ENCODE results near the gene PLLP. TPM values are rescaled to one million over a fixed set of nuclear protein-coding genes. Genes with fewer than 3 reads are reported as not detected.

PLLP gene
- total RNA-seq, 1 experiment from 2014 or later: 3.1 TPM

DNA sequence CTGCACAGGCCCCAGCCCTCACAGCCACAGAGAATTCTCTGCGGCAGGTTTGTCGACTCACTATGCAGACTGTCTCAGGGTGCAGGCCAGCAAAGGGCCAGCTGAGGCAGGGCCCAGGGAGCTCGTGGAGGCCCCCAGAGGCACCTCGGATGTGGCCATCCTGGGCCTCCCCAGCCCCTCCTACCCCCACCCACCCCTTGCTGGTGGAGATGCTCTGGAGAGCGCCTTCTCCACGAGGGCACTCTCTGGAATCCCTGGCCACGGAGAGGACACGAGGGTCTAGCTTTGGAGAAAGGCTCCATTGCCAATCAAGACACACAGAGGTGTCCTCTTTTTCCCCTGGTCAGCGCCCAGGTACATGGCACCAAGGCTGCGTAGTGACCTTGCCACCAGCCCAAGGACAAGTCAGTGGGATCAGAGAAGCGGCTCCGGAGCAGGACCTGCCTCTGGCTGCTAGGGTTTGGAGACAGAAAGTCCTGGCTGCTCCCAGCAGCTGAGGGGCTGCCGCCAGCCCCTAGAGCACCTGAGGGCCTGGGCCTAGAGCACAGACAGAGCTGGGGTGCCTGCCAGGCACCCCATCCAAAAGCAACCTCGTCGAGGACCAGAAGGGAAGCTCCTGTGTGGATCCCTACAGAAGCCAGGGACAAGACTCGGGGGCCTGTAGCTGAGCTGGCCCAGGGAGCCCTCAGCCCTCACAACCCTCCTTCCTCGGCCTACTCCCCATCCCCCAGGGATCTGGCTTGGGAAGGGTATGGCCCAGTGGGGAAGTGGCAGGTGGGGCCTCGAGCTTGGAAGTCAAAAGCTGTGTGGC, 20.7 kb downstream of the PLLP start:
- H3K27me3 ChIP-seq (ENCODE audit: insufficient read depth, low read length): no peaks in the 10 kb centered on the region
- DNase-seq (ENCODE audit: low read depth, low spot score) (no peak), ATAC-seq (no peak)
- no peaks in the 10 kb centered on the region for H4K20me1 ChIP-seq (ENCODE audit: insufficient read depth)
- H3K4me3 ChIP-seq (replicated peaks in 1 of 2; ENCODE audit: low read depth in 1 of 2, low read length in 2 of 2): no peak overlapping the region
- no peak overlapping the region for H3K27ac ChIP-seq (ENCODE audit: low read depth, low read length)
- H3K9me3 ChIP-seq (ENCODE audit: control insufficient read depth in 1 of 2, insufficient read depth in 1 of 2, low read depth in 1 of 2, low read length in 2 of 2): no peaks in the 10 kb centered on the region
- no peak for TF ChIP-seq SRF (IDR thresholded peaks at IDR 0.05; ENCODE audit: low read depth)
- no peak for TF ChIP-seq SP1 (IDR thresholded peaks at IDR 0.05; ENCODE audit: low read depth)
- TF ChIP-seq EGR1 (IDR thresholded peaks at IDR 0.05; ENCODE audit: low read depth): no peak
- no peak for TF ChIP-seq YY1 (IDR thresholded peaks at IDR 0.05; ENCODE audit: extremely low read depth, insufficient replicate concordance, low read depth, low read length)
- TF ChIP-seq EZH2 (IDR thresholded peaks at IDR 0.05): no peak
- TF ChIP-seq, protein P1, sequence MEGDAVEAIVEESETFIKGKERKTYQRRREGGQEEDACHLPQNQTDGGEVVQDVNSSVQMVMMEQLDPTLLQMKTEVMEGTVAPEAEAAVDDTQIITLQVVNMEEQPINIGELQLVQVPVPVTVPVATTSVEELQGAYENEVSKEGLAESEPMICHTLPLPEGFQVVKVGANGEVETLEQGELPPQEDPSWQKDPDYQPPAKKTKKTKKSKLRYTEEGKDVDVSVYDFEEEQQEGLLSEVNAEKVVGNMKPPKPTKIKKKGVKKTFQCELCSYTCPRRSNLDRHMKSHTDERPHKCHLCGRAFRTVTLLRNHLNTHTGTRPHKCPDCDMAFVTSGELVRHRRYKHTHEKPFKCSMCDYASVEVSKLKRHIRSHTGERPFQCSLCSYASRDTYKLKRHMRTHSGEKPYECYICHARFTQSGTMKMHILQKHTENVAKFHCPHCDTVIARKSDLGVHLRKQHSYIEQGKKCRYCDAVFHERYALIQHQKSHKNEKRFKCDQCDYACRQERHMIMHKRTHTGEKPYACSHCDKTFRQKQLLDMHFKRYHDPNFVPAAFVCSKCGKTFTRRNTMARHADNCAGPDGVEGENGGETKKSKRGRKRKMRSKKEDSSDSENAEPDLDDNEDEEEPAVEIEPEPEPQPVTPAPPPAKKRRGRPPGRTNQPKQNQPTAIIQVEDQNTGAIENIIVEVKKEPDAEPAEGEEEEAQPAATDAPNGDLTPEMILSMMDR (IDR thresholded peaks at IDR 0.05 in 2 of 3, conservative IDR thresholded peaks at IDR 0.05 in 1 of 3; ENCODE audit: borderline replicate concordance in 1 of 3, insufficient read depth in 1 of 3, low read depth in 2 of 3, low read length in 2 of 3): no peak
- no peak for TF ChIP-seq RAD21 (IDR thresholded peaks at IDR 0.05; ENCODE audit: low read depth)
- TF ChIP-seq CBX3 (IDR thresholded peaks at IDR 0.05; ENCODE audit: low read depth): no peak
- TF ChIP-seq JUND (IDR thresholded peaks at IDR 0.05): no peak
- TF ChIP-seq, protein P2, sequence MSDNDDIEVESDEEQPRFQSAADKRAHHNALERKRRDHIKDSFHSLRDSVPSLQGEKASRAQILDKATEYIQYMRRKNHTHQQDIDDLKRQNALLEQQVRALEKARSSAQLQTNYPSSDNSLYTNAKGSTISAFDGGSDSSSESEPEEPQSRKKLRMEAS (IDR thresholded peaks at IDR 0.05): no peak
- TF ChIP-seq TCF7L2 (IDR thresholded peaks at IDR 0.05; ENCODE audit: borderline replicate concordance, extremely low read depth, insufficient read depth, insufficient read length): no peak
- no peak for TF ChIP-seq SIN3A (IDR thresholded peaks at IDR 0.05; ENCODE audit: low read depth)
- TF ChIP-seq CEBPB (IDR thresholded peaks at IDR 0.05; ENCODE audit: low read depth): no peak
- TF ChIP-seq, protein P3, sequence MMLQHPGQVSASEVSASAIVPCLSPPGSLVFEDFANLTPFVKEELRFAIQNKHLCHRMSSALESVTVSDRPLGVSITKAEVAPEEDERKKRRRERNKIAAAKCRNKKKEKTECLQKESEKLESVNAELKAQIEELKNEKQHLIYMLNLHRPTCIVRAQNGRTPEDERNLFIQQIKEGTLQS (IDR thresholded peaks at IDR 0.05): no peak
- no peaks in the 10 kb centered on the region for H3K9me2 ChIP-seq (ENCODE audit: insufficient read depth)
- H3K4me2 ChIP-seq (ENCODE audit: low read length): no peak overlapping the region
- H3K79me2 ChIP-seq (ENCODE audit: insufficient read depth, low read length): no peaks in the 10 kb centered on the region
- H3K9ac ChIP-seq (ENCODE audit: low read length): no peak overlapping the region
- no peak overlapping the region for H2AFZ ChIP-seq (ENCODE audit: low read depth, low read length, poor library complexity, severe bottlenecking)
- intact Hi-C loops (cut with micrococcal nuclease): no loop called here
- ChIA-PET CTCF (no interaction called here), RAD21 (ENCODE audit: low non-redundant PET in 1 of 2, low total read pairs in 2 of 2, uncharacterized antibody in 2 of 2, unreplicated experiment in 2 of 2) (no interaction called here), POLR2A (no interaction called here)
- BruUV-seq (replicated peaks): no TSS peak
- no peaks in the 10 kb centered on the region for H3K36me3 ChIP-seq (ENCODE audit: control insufficient read depth in 1 of 2, insufficient read depth in 2 of 2, low read length in 2 of 2)
- peaks cover 0 to 8% of the 10 kb centered on the region in 2 experiments; a peak in 2 of 4 replicates for H3K4me1 ChIP-seq (ENCODE audit: control insufficient read depth in 1 of 2, insufficient read depth in 2 of 2, low read length in 2 of 2)
